ENCODE data around the gene VLDLR. TPM values are rescaled to one million over a fixed set of nuclear protein-coding genes. Genes with fewer than 3 reads are reported as not detected.

The VLDLR gene
- total RNA-seq, 4 donors from 2014 or later, result 12.4 to 20.2 (median 15.7) TPM

- Histone ChIP-seq H3K4me1 (no peaks in the 10 kb centered on the region), H3K36me3 (no peaks in the 10 kb centered on the region), H3K4me3 (no peak overlapping the region), H3K27ac (no peak overlapping the region), H3K27me3 (no peaks in the 10 kb centered on the region), H3K9me3 (no peaks in the 10 kb centered on the region)
- TF ChIP-seq POLR2A (IDR thresholded peaks at IDR 0.05) (no peak), CTCF (IDR thresholded peaks at IDR 0.05) (no peak)
- intact Hi-C loops (cut with DNase I), result no loop called here
- 69 to 86% methylated on average over 2 of the region's 2 CpGs for WGBS, 2 donors
- no peak for DNase-seq
Observed at GRCh38 chr9:2610985-2611384, 10.6 kb upstream of the VLDLR start.

GRCh38 chr9:2611961-2612360, 9.6 kb upstream of the VLDLR start:
- WGBS, 2 donors, result 70 to 82% methylated on average over 2 of the region's 2 CpGs
- DNase-seq, result no peak
- TF ChIP-seq POLR2A (IDR thresholded peaks at IDR 0.05) (no peak), CTCF (IDR thresholded peaks at IDR 0.05) (no peak)
- no peaks in the 10 kb centered on the region for H3K36me3 ChIP-seq
- no peaks in the 10 kb centered on the region for H3K27me3 ChIP-seq
- H3K4me1 ChIP-seq, result no peaks in the 10 kb centered on the region
- H3K27ac ChIP-seq, result no peak overlapping the region
- intact Hi-C loops (cut with DNase I), result no loop called here
- H3K4me3 ChIP-seq, result no peak overlapping the region
- no peaks in the 10 kb centered on the region for H3K9me3 ChIP-seq

GRCh38 chr9:2613730-2614271, 7.8 kb upstream of the VLDLR start:
- intact Hi-C loops (cut with DNase I), result no loop called here
- Histone ChIP-seq H3K36me3 (no peaks in the 10 kb centered on the region), H3K9me3 (no peaks in the 10 kb centered on the region), H3K27me3 (no peaks in the 10 kb centered on the region), H3K4me1 (no peaks in the 10 kb centered on the region), H3K4me3 (no peak overlapping the region), H3K27ac (no peak overlapping the region)
- TF ChIP-seq CTCF (IDR thresholded peaks at IDR 0.05), result no peak
- no peak for TF ChIP-seq POLR2A (IDR thresholded peaks at IDR 0.05)
- 70 to 82% methylated on average over 3 of the region's 3 CpGs for WGBS, 2 donors
- DNase-seq, result no peak

GRCh38 chr9:2615497-2615896, 6.1 kb upstream of the VLDLR start:
- H3K27me3 ChIP-seq, result no peaks in the 10 kb centered on the region
- no peak overlapping the region for H3K4me3 ChIP-seq
- no peak for TF ChIP-seq CTCF (IDR thresholded peaks at IDR 0.05)
- TF ChIP-seq POLR2A (IDR thresholded peaks at IDR 0.05), result no peak
- 73 to 82% methylated on average over 7 of the region's 7 CpGs for WGBS, 2 donors
- H3K4me1 ChIP-seq, result peaks cover 0 to 5% (median 0%) of the 10 kb centered on the region in 3 donors
- H3K27ac ChIP-seq, result no peak overlapping the region
- DNase-seq, result no peak
- intact Hi-C loops (cut with DNase I), result no loop called here
- H3K36me3 ChIP-seq, result no peaks in the 10 kb centered on the region
- H3K9me3 ChIP-seq, result no peaks in the 10 kb centered on the region

GRCh38 chr9:2616692-2617377, 4.8 kb upstream of the VLDLR start:
- Histone ChIP-seq H3K27ac (no peak overlapping the region), H3K9me3 (no peaks in the 10 kb centered on the region), H3K4me3 (no peak overlapping the region), H3K4me1 (peaks cover 4 to 15% (median 6%) of the 10 kb centered on the region in 3 donors), H3K27me3 (peaks cover 0 to 12% (median 0%) of the 10 kb centered on the region in 4 donors), H3K36me3 (no peaks in the 10 kb centered on the region)
- DNase-seq, result no peak
- intact Hi-C loops (cut with DNase I), result no loop called here
- TF ChIP-seq CTCF (IDR thresholded peaks at IDR 0.05), result no peak
- TF ChIP-seq POLR2A (IDR thresholded peaks at IDR 0.05), result no peak
- WGBS, 2 donors, result 91 to 96% methylated on average over 3 to 4 of the region's 4 CpGs

Data from esophagus squamous epithelium (tissue), 5 donors.